GM18526 (cell line): ENCODE data around the gene CDKL4.

Source experiments
- POLR2A ChIP-seq: IDR thresholded peaks from 3 replicates; pipeline ENCODE4 v1.6.1; 2011; ENCODE audit not compliant: insufficient read length; ENCODE audit errors: extremely low read depth

CDKL4 gene

DNA sequence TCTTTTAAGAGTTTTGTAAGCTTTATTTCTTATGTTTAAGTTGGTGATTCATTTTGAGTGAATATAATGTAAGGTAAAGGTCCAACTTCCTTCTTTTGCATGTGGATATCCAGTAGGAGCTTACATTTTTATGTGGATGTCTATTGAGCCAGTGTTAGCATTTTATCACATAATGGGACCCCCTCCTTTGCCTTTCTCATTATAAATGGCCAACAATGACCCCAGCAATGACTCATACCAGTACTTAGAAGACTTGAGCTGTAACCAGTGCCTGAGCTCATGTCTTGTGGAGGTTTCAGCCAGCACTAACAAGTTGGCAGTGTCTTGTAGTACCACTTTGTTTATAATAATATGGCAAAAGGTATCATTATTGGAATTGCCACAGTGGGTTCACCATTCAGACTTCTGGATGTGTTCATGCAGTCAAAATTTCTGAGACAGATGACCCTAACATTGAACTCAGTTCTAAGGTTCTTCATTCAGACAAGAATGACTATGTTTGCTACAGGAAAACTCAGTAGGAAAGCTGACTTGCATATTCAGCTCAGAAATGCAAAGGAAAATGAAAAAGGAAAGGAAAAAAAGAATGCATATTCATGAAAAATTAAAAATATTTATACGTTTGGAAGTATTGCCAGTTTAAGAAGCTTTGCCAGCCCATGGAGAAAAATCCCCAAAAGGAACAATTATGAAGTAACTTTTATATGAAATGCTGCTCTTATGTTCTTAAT lies 41.0 kb downstream of the CDKL4 start:
- TF ChIP-seq POLR2A: no peak

DNA sequence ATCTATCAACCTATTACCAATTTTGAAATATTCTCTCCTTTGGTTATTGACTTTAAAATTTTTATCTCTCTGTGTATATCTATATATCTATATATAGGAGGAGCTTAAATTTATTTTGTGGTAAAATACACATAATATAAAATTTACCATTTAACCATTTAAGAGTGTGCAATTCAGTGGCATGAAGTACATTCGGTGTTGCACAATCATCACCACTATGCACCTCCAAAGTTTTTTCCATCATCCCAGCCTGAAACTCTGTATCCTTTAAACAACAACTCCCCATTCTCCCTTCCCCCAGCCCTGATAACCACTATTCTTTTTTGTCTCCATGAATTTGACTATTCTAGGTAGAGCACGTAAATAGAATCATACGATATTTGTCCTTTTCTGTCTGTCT lies 49.1 kb downstream of the CDKL4 start:
- no peak for TF ChIP-seq POLR2A

DNA sequence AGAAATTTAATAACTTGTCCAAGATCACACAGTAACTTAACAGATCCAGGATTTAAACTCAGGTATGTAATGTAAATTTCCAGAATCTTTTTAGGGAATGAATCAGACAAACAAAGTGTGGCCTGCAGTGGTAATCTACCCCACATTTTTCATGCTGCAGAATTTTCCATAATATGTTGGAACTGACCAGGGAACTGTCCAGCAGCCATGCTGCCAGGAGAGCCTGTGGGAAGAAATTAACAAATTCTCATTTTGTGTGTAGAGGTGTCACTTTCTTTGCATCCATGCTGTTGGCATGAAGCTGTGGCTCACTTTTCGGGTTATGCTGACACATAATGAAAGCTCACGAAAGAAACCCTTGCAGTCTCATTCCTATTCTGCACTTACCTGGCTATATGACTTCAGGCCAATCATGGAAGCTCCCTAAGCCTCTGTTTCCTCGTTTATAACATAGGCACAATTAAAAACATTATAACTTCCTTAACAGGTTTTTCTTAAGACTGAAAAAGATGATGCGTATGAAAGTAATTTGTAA lies 54.7 kb downstream of the CDKL4 start:
- TF ChIP-seq POLR2A: no peak

DNA sequence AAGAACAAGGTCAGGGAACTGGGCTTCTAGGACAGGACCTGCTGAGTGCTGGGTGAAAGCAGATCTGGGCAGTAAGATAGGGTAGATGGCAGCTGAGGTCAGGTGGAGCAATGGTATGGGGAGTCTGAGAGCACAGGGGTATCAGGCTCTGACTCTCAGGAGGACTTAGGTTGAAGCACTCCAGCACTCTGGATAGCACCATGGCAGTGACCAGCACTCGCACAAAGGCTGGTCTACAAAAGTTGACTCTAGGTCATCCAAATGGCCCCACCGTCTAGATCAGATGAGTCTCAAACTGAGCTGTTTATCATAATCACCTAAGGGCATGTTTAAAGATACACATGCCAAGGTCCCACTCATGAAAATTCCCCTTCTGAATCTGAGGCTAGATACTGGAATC lies 60.1 kb downstream of the CDKL4 start:
- no peak for TF ChIP-seq POLR2A

DNA sequence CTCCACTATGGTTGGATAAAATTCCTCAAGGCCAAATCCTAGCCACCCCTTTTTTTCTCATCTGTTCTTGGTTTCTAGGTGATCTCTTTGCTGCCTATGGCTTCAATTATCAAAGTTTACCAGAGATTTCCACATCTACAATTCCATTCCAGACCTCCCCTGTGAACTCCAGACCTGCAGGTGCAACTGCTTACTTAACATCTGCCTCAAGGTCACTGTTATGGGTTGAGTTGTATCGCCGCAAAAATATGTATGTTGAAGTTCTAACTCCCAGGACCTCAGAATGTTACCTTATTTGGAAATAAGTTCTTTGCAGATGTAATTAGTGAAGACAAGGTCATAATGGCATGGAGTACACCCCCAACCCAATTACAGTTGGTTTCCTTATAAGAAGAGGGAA lies 62.5 kb downstream of the CDKL4 start:
- no peak for TF ChIP-seq POLR2A

DNA sequence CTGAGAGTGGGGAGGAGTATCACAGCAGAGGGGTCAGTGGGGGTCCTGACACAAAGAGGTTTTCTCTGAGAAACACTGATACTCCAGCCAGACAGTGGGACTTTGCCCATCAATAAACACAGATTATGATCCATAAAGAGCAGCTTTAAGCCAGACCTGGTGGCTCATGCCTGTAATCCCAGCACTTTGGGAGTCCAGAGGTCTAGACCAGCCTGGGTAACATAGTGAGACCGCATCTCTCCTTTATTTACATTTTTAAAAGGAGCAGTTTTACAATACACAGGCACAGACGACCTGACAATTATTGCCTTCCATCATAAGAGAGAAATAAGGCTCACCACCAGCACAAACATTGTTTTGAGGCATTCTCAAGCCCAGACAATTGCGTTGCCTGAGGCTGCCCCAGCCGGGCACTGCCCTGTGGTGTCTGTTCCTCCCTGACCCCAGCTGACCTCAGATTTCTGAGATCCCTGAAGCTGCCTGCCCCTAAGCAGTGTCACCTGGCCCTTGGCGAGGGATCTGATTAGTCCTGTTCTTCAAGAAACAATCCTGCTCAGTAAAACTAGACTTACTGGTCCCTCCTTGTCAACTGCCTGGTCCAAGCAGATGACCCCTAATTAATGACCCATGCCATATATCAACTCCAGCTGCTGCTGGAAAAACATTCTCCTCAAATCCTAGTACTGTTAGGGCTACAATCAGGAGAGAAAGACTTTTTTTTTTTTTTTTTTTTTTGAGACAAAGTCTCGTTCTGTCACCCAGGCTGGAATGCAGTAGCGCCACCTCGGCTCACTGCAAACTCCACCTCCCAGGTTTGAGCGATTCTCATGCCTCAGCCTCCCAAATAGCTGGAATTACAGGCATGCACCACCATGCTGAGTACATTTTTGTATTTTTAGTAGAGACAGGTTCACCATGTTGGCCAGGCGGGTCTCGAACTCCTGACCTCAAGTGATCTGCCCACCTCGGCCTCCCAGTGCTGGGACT lies 63.5 kb downstream of the CDKL4 start:
- TF ChIP-seq POLR2A: no peak

DNA sequence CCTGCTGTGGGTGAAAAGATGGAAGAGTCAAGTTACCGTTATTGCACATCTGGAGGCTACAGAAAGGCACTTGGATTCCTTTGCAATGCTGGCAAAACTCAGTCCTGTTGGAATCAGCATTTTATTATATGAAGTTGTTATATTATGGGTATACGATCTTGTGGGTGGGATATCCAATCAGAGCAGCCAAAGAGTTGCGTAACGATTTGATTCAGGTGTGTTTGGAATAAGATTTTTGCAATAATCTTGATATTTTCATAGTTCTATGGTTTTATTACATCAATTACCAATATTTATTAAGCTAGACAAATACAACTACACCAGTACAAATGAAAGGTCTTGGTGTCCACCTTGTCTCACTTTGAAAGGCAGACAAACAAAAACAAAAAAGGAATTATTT lies 65.0 kb downstream of the CDKL4 start:
- TF ChIP-seq POLR2A: no peak

DNA sequence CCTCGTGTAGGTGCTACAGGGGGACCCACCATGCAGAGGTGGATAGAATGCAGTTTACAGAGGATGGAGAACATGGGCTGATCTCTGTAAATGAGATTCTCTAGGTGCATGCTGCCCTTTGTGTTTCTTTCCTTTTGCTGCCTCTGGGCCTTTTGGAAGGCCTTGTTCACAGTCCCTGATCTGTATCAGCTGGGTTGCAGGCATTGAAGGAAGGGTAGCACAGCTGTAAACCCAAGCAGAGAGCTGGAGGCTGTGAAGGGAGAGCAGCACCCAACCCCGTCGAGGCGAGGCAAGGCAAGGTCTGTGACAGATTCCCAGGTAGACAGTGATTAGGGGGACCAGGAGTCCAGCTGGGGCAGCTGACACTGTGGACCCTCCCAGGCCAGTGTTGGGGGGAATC lies 66.8 kb downstream of the CDKL4 start:
- no peak for TF ChIP-seq POLR2A

DNA sequence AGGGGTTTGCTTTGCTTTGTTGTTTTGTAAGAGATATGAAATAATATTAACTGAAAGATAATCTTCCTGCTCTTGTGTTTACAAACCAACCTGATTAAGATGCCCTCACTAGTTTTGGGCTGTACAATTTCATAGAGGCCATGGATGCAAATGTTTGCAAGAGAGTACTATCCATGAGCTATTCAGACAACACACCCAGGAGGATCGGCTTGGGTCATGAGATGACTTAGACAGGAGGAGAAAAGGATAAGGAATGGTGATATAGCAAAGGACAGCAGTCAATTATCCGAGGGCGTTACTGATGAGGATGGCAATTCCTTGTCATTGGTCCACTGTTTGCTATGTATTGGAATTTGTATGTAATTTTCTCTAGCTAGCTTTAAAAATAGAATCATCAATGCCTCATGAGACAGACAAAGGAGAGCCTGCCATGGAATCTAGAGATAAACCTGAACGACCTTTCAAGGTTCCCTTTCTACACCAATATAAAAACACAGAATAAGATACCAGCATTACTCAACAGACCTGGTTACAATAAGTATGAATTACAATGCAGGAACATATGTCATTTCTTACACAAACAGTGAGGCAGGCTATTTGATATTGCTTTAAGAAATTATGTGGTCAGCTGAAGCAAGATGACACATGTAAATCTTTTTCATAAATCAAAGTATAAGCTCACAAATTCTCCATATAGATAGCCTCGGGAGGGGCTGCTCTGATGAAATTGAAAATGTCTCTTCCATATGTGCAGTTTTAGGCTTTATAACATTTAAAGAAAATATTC lies 68.6 kb downstream of the CDKL4 start:
- no peak for TF ChIP-seq POLR2A

DNA sequence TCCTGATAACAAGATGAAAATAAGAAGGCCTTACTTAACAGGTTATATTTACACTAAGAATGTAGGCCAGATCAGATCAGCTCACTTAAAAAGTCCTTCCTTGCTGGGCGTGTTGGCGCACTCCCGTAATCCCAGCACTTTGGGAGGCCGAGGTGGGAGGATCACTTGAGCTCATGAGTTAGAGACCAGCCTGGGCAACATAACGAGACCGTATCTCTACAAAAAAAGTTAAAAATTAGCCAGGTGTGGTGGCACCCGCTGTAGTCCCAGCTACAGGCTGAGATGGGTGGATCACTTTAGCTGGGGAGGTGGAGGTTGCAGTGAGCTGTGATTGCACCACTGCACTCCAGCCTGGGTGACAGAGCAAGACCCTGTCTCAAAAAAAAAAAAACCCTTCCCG lies 69.7 kb downstream of the CDKL4 start:
- no peak for TF ChIP-seq POLR2A

DNA sequence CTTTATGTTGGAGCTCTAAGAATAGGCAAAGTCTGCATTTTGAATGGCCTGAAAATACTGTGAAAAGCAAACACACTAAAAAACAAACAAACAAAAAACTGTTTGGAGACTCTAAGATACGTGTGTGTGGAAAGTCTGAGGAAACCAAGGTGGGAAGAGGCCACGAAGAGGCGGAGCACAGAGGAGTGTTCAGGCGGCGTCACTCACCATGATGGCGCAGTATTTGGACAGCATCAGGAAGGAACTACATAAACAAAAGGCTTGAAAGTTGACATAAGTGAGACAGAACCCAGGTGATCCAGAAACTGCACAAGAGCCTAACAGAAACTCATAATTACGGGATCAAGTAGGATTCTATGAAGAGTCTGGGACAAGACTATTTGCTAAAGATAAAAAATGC lies 72.1 kb downstream of the CDKL4 start:
- TF ChIP-seq POLR2A: no peak

DNA sequence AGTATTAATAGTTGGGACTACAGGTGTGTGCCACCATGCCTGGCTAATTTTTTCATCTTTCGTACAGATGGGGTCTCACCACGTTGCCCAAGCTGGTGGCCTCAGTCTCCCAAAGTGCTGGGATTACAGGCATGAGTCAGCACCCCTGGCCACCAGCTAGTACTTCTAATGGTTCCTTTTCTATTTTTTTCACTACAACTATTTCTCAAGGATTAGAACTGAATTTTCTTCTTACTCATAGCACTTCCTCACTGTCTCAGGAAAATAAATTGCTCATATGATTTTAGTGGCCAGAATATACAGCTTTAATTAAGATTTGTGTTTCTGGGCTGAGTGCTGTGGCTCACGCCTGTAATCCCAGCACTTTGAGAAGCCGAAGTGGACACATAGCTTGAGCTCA lies 79.7 kb downstream of the CDKL4 start:
- TF ChIP-seq POLR2A: no peak

DNA sequence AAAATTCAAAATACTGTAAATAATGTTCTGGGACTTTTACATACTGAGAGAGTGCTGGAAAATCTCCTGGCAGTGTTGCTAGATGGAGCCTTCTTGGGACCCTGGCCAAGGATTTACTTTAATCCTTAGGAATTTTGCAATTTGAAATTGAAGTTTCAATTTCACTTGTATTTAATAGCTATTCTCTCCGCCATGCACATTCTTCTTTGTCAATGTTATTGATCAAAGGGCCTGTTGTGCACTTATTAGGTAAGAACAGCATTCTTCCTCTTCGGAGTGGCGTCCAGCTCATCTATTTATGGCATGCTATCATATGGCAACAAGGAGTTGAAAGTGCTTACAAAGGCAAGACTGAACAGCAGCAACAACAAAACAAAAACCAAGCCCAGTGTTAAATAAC lies 82.8 kb downstream of the CDKL4 start:
- no peak for TF ChIP-seq POLR2A

DNA sequence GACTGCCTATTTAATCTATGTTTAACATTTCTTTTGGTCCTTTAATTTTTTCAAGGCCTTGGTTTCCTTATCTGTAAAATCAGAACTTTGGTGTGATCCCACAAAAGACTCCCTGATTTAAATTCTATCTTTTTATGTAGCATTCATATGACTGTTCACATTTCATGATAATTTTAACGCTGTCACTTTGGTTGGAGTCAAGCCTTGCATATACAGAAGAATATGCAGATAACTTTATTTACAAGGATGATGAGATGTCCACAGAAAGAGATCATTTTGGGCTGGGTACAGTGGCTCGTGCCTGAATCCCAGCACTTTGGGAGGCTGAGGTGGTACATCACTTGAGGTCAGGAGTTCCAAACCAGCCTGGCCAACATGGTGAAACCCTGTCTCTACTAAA lies 84.5 kb downstream of the CDKL4 start:
- TF ChIP-seq POLR2A: no peak

DNA sequence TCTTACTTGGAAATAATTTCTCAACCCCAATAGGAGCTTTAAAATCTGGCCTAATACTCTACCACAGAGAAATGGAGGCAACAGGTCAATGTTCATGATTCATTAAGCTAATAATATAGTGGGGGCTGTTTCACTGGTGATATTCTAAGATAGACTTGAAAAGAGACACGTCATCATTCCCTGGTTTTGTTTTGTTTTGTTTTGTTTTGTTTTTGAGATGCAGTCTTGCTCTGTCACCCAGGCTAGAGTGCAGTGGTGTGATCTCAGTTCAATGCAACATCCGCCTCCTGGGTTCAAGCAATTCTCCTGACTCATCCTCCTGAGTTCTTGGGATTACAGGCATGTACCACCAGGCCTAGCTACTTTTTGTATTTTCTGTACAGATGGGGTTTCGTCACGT lies 85.4 kb downstream of the CDKL4 start:
- no peak for TF ChIP-seq POLR2A
